ENCODE measurements around the gene EXOC3.
"Not testable (repeated sequence)": the region's sequence is repeated elsewhere in the genome, so short reads cannot be mapped to it uniquely, and the experiment has no call there.

The EXOC3 gene

DNA sequence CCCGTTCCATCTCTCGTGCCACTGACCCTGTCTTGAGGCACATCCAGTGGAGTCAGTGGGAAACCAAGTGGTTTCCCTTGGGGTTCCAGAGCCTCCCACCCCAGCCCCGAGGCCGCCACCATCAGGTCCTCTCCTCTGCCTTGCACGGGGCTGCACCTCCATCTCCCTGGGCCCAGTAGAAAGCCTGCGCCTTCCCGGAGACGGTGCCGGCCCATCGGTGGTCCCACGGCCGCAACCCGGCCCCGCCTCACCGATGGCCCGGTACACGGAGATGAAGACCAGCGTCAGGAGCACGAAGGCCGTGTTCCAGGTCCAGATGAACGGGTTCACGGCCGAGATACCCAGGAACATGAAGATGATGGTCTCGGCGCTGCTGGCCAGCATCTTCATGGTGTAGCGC, 40.0 kb downstream of the EXOC3 start:
- FAIRE-seq: no peak

DNA sequence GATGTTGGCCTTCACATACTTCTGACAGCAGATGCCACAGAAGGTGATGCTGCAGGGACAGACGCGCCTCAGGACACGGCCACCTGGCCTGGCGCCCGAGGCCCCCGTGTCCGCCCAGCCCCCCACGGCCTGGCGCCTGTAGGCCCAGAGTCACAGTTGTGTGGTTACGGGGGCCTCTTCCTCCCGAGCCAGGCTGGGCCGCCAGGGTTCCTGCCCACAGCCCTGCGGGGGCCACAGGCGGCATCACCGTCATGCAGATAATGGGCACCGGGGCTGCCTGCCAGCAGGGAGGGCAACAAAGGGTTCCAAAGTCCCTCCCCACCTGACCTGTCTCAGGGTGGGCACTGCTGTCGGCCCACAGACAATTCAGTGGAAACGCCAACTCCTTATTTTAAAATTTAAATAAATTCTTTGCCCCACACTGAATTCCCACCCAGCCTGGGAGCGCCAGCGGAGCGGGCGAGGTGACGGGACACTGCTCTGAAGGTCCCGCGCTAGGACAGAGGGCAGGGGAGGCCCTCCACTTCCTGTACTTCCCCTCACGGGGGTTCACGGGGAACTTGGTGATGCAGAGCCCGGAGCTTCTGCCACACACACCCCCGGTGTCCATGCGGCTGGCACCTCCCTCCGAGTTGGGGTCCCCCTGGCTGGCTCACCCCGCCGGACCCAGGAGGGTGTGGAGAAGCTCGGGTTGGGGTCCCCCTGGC, 40.6 kb downstream of the EXOC3 start:
- FAIRE-seq (no peak), DNase-seq (ENCODE audit: insufficient read length, low spot score) (no peak)

More for the DNA sequence above, 40.0 kb downstream of the EXOC3 start:
- no peak for DNase-seq (ENCODE audit: insufficient read length, low spot score)

- no peak for FAIRE-seq
- DNase-seq (ENCODE audit: insufficient read length, low spot score): no peak
Measured at GRCh38 chr5:484556-484955, 41.6 kb downstream of the EXOC3 start.

- DNase-seq (ENCODE audit: insufficient read length, low spot score): no peak
- no peak for FAIRE-seq
Measured at GRCh38 chr5:485113-485945, 42.4 kb downstream of the EXOC3 start.

DNA sequence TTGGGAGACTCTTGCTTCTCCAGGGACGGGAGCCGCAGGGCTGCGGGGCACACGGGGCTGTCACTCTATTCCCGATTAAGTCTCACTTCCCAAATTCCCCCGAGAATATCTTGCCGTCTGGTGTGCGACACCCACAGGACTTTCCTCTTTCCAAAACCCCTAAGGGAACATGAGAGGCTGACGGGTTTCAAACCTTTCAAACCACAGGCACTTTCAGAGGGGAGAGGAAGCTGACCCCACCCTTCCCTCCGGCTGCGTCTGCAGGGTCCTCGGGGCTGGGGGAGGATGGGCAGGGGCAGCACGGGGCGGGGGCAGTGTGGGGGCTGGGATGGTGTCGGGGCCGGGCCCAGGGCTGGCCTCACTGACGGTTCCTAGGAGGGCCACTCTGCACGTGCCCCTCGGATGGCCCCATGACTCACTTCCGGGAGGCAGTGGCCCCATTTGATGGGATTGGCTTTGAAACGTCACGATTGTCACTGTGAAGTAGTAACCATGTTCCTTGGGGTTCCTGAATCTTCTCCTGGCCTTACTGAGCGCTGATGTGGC, 43.0 kb downstream of the EXOC3 start:
- DNase-seq (ENCODE audit: insufficient read length, low spot score): no peak

DNA sequence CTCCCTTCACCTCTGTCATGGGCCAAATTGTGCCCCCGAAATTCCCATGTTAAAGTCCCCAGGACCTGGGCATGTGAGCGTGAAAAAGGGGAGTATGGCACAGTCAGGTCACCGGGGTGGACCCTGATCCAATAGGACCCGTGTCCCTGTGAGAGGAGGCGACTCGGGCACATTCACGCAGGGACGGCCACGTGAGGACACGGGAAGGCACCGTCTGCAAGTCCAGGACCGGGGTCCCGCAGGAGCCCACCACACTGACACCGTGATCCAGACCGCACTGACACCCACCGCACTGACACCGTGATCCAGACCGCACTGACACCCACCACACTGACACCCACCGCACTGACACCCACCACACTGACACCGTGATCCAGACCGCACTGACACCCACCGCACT, 43.6 kb downstream of the EXOC3 start:
- DNase-seq (ENCODE audit: insufficient read length, low spot score); FAIRE-seq: not testable (repeated sequence)

More for the DNA sequence above, 43.0 kb downstream of the EXOC3 start:
- FAIRE-seq: no peak

DNA sequence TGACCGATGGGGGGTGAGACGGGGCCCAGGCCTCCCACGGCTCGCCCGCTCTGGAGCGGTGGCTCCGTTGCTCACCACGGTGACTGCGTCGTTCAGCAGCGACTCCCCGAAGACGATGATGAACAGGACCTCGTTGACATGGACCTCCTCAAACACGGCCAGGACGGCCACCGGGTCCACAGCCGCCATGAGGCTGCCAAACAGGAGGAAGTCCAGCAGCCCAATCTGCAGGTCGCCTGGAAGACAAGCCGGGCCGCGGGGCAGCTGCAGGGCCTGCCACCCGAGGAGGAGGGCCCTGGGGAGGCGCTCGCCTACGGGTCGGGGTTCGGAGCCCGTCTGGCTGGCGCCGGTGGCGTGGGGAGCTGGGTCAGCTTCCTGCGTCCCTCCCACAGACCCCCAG, 45.3 kb downstream of the EXOC3 start:
- DNase-seq (ENCODE audit: insufficient read length, low spot score): no peak
- no peak for FAIRE-seq

DNA sequence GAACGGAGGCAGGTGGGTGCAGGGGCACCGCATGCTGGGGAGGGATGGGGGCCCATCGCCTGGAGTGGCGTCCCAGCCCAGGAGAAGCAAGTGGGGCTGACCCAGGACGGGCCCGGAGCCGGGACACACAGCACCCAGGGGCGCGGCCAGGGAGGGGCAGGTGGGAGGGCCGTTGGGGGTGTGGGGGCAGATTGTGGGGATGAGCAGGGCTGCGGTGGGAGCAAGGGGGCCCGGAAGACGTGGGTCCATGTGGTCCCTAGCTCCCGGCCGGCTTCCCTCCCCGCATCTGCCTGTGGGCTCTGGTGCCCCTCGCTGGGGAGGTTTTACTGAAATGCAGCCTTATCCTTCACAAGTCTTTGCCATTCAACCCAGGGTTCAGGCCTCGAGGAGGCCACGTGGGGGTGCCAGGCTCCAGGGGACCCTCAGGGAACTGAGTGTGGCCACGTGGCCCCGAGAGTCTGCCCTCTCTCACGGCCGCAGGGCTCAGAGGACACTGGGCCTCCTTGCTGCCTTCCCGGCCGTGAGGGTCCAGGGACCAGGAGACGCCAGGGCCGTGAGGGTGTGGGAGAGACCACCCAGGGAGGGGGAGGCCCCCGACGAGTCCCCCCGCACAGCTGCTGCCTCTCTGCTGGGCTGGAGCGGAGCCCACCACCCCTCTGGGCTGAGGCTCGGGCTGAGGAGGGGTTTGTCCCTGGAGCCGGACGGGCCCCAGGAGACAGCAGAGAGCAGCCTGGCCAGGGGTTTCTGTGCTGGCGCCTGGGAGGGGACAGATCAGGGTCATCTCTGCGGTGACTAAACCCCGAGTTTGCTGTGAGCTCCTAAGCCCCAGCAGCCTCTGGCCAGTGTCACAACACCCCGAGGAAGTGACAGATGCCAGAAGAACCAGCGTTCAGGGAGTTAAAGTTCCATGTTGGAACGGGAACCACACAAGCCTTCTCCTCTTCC, 46.0 kb downstream of the EXOC3 start:
- no peak for DNase-seq (ENCODE audit: insufficient read length, low spot score)

GRCh38 chr5:489689-490080, 46.7 kb downstream of the EXOC3 start:
- no peak for DNase-seq (ENCODE audit: insufficient read length, low spot score)
- no peak for FAIRE-seq

More for the DNA sequence above, 46.0 kb downstream of the EXOC3 start:
- FAIRE-seq: no peak

DNA sequence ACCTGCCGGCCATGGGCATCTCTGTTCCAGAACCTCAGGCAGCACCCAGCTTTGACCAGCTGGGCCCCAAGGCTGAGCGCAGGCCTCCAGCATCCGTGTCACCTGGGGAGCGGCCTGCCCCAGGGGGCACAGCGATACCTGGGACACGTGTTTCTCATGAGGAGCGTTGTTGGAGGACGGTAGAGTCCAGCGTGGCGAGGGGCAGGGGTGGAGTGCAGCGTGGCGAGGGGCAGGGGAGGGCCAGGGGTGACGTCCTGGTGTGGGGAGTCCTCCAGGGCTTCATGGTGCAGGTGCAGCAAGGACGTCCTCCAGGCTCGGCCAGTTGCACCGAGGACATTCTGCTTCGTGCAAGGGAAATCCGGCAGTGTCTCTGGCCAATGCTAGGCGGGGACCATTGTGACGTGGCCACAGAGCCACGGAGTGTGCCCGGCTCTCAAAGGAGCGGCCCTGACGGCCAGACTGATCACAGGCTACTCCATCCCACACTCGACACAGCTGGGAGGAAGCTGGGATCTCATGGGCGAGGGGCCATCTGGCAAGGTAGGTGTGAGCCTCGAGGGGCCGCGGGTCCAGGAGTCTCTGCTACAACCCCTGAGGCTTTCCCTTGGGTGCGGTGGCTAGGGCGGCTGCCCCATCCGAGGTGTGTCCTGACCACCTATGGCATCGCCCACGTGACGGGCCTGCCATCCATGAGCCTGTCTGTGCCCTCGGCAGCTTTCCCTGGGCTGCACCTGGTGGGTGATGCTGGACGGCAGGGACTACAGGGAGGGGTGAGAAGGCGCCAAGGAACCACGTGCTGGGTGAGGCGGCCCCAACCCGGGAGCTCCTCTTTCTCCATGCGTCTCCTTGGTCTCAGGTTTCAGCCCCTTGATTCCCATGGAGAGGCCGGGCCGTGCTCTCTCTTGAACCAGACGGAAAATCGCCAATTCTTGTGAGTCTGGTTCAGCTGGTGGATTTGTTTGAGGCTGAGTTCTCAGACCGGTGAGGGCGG, 47.4 kb downstream of the EXOC3 start:
- no peak for DNase-seq (ENCODE audit: insufficient read length, low spot score)
- FAIRE-seq: no peak

GRCh38 chr5:491119-491855, 48.3 kb downstream of the EXOC3 start:
- FAIRE-seq (no peak), DNase-seq (ENCODE audit: insufficient read length, low spot score) (no peak)

- no peak for DNase-seq (ENCODE audit: insufficient read length, low spot score)
- FAIRE-seq: no peak
Measured at GRCh38 chr5:491856-492155, 48.8 kb downstream of the EXOC3 start.

DNA sequence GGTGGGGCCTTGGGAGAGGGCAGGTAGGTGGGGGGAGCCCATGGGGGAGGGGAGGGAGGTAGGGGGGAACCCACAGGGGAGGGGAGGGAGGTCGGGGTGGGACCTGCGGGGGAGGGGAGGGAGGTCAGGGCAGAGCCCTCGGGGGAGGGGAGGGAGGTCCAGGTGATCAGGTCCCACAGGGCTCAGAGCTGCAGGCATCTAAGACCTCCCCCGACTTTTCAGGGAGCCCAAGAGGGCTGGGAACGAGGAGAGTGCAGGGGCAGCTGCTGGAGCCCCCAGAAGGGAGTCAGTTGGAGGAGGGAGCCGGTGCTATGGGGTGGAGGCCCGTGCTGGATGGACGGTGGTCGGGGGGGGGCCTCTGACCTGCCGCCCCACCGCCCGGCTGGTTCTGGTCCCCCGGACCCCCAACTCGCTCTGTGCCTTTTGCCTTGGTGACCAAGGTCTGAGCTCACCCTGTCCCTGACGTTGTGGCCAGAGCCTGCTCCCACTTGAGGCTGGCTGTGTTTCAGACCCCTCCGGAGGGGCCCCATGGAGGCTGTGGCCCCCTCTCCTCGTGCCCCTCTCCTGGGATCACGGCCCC, 49.4 kb downstream of the EXOC3 start:
- DNase-seq (ENCODE audit: insufficient read length, low spot score) (no peak), FAIRE-seq (no peak)

DNA sequence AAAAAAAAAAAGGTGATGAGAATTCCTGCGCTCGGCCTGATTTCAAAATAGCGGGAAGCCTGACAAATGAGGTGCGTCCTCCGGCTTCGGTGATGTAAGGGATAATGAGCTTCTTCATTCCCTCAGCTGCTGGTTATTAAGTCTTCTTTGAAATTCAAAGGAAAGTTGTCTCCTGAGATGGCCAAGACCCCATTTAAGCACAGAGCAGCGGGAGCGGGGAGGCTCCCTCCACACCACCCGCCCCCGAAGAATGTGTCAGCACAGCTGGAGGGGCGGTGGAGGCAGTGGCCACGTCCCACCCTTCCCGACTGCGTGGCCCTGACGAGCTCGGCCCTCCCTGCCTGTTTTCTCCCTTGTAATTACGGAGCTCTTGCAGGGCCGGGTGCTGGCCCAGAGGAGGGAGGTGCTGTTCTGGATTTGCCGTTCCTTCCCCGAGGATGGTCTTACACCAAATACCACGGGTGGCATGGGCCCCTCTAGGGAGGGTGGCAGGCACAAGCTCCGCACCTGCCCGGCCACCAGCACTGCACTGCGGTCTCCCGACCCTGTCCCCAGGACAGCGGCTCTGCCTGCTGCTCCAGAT, 50.2 kb downstream of the EXOC3 start:
- DNase-seq (ENCODE audit: insufficient read length, low spot score) (no peak), FAIRE-seq (no peak)

DNA sequence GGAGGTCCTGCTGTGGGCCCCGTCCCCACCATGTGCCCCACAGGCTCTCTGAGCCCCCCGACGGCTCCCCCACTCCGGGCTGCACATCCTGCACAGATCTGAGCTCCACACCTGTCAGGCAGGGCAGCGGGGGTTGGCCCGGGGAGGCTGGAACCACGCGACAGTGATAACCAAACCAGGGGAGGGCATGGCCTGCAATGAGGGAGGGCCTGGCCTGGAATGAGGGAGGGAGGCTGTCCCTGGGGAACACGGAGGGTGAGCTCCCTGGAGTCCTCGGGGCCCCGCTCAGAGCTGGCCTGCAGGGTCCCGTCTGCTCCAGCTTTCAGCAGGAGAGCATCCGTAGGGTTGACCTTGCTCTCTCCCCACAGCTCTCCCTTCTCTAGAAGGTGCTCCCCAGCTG, 50.8 kb downstream of the EXOC3 start:
- FAIRE-seq: no peak

GRCh38 chr5:494667-495255, 51.8 kb downstream of the EXOC3 start:
- FAIRE-seq (no peak), DNase-seq (ENCODE audit: insufficient read length, low spot score) (no peak)

More for the DNA sequence above, 50.8 kb downstream of the EXOC3 start:
- DNase-seq (ENCODE audit: insufficient read length, low spot score): no peak

DNA sequence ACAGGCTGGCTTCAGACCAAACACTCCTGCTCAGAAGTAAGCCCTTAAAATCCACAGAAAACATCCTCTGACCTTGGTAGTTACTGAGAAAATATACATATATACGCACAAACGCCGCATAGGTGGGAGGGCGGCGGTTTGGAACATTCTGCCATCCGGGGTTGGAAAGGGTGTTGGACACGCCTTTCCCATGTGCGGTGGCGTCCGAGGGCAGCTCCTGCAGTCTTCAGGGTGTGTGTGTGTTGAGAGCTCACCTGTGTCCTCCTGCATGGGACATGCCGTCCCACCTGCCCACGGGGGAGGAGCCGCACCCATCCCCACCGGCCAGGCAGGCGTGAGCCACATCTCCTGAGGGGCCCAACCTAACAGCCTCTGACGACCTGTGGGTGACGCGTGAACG, 53.1 kb downstream of the EXOC3 start:
- no peak for FAIRE-seq
- DNase-seq (ENCODE audit: insufficient read length, low spot score): no peak

All from GM19239 (cell line).